Activated T-helper 1 cell treated with anti-CD3 and anti-CD28 coated beads, Interleukin-12 subunit alpha, Interleukin-12 subunit beta, Interleukin-2, Interleukin-4 antibody, amounts not matched to agents 30 ng/mL and 10 ng/mL and 1 ng/mL, durations not matched to agents 14 hours and 24 hours and 36 hours (primary cell): Measurements from ENCODE around the gene MCM7. TPM values are rescaled to one million over a fixed set of nuclear protein-coding genes. Genes with fewer than 3 reads are reported as not detected.
A peak's percentile ranks its signal among the peaks of the same experiment; 100 is the strongest.

Experiments used
- DNase-seq: peaks from one replicate; pipeline ENCODE4 v3.0.0; 2021; ENCODE audit warnings: low spot score
- H3K27ac Mint-ChIP-seq: one replicate; pipeline ENCODE4 v1.8.0; 2021; ENCODE audit warnings: mild to moderate bottlenecking, mixed read lengths
- H3K27me3 Mint-ChIP-seq: one replicate; pipeline ENCODE4 v1.8.0; 2022; ENCODE audit warnings: mild to moderate bottlenecking, moderate library complexity, mixed read lengths; ENCODE audit not compliant: insufficient read depth
- H3K36me3 Mint-ChIP-seq: one replicate; pipeline ENCODE4 v1.8.0; 2021; ENCODE audit warnings: low read depth, mixed read lengths
- H3K4me1 Mint-ChIP-seq: one replicate; pipeline ENCODE4 v1.8.0; 2021; ENCODE audit warnings: low read depth, mixed read lengths
- H3K4me3 Mint-ChIP-seq: one replicate; pipeline ENCODE4 v1.8.0; 2021; ENCODE audit warnings: mild to moderate bottlenecking, moderate library complexity, mixed read lengths
- H3K9me3 Mint-ChIP-seq: one replicate; pipeline ENCODE4 v1.8.0; 2021; ENCODE audit warnings: mixed read lengths
- intact Hi-C: fragments of 100-400 bp; cut with micrococcal nuclease; formaldehyde crosslinking; loops from one replicate; pipeline ENCODE4 v1.15.1; 2024
- total RNA-seq: library from RNA; stranded (reverse); gene quantifications from 2 replicates; pipeline ENCODE4 v1.2.3, GENCODE V29; 2022

Gene MCM7
- total RNA-seq, 1 donor from 2014 or later, result 447 TPM

DNA sequence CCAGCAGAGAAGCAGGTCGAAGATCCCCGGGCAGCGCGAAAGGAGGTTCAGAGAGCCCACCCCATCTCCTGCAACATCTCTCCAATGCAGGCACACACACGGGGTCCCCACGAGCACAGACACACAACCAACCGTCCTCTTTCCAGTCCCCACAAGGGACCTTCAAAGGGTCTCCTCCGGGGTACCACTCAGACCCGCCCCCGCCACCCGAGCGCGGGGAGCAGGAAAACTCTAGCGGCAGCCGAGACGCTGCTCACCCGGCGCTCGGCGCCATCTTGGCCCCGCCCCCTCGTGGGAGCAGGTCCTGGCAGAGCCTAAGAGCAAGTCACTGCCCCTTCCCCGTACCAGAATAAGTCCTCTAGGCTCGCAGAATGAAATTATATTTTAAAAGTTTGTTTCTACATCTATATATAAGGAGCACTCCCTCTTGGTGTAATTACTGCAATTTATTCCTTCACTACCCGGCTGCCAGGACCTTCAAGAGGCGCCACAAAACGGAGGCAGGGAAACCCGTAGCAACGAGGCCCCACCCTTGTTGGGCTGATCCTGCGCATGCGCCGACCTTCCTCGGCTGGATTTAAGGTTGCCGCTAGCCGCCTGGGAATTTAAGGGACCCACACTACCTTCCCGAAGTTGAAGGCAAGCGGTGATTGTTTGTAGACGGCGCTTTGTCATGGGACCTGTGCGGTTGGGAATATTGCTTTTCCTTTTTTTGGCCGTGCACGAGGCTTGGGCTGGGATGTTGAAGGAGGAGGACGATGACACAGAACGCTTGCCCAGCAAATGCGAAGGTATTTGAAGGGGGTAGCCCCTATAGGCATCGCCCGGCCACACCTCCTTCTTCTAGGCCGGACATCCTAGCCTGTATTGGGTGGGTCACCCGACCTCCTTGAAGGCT is 18.1 kb upstream of the MCM7 start, which contains the start of the genes CNPY4 and TAF6:
Gene CNPY4, plus strand, starts transcription at position 563 of the 898 bp plus-strand sequence. Its CDS starts 111 bp downstream, at position 674.
Gene TAF6, minus strand, starts transcription at position 287 of the 898 bp plus-strand sequence. CDS start 5,149 bp downstream, outside the sequence.
- intact Hi-C loops, result loop anchor here (1.0 to 2.0 kb wide), 5 partner anchors 8 to 309 kb away; partner anchors contain the start of genes AP4M1, MCM7, TRIM4 and ZCWPW1
- peak; percentile 90 for DNase-seq
- Mint-ChIP-seq H3K4me1 (peaks cover 18% of the 10 kb centered on the region), H3K27me3 (no peaks in the 10 kb centered on the region), H3K27ac (peak within 1 kb of the TSS; percentile 97), H3K9me3 (no peaks in the 10 kb centered on the region), H3K4me3 (peak within 1 kb of the TSS; percentile 98), H3K36me3 (peaks cover 5% of the 10 kb centered on the region)

DNA sequence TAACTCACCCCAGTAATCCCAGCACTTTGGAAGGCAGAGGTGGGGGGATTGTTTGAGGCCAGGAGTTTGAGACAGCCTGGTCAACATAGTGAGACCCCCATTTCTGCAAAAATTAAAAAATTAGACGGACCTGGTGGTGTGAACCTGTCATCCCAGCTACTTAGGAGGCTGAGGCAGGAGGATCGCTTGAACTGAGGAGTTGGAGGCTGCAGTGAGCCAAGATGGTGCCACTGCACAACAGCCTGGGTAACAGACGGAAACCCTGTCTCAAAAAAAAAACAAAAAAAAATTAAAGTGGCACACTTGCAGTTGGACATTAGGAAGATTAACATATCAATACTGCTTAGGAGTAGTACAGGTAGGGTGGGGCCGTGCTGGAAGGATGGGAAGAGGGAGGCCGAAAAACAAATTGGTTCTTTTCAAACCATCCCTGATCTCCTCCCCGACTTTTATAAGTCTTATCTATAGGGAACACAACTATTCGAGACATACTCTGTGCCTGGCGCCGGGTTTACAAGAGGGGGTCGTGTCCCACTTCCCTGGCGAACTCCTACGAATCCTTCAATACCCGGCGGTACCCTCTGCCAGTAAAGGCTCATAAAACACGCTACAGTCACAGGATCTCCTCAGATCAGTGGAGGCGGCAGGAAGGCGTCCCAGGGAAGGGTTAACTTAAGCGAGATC is 17.3 kb upstream of the MCM7 start:
- peaks cover 16% of the 10 kb centered on the region for H3K4me1 Mint-ChIP-seq
- DNase-seq, result no peak
- H3K9me3 Mint-ChIP-seq, result no peaks in the 10 kb centered on the region
- intact Hi-C loops, result loop anchor here (1.0 to 2.0 kb wide), 5 partner anchors 9 to 310 kb away; partner anchors contain the start of genes AP4M1, MCM7, TRIM4 and ZCWPW1
- H3K27me3 Mint-ChIP-seq, result no peaks in the 10 kb centered on the region
- H3K27ac Mint-ChIP-seq, result peak overlapping the region; percentile 97
- H3K36me3 Mint-ChIP-seq, result peaks cover 7% of the 10 kb centered on the region
- peak overlapping the region; percentile 98 for H3K4me3 Mint-ChIP-seq

DNA sequence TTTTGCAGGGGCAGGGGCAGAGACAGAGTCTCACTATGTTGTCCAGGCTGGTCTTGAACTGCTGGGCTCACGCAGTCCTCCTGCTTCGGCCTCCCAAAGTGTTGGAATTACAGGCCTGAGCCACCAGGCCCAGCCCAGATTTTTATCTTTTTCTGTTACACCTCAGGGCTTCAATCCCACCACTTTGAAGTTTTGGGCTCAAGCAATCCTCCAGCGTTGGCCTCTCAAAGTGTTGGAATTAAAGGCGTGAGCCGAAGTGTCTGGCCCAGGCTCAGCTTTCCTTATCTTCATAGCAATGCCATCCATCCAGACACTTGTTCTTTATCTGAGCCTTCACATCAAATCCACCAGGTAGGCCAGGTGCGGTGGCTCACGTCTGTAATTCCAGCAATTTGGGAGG is 13.8 kb upstream of the MCM7 start:
- intact Hi-C loops, result no loop called here
- Mint-ChIP-seq H3K4me1 (peaks cover 8% of the 10 kb centered on the region), H3K27ac (no peak overlapping the region), H3K9me3 (no peaks in the 10 kb centered on the region), H3K4me3 (no peak overlapping the region), H3K36me3 (peaks cover 19% of the 10 kb centered on the region), H3K27me3 (no peaks in the 10 kb centered on the region)
- DNase-seq, result no peak

DNA sequence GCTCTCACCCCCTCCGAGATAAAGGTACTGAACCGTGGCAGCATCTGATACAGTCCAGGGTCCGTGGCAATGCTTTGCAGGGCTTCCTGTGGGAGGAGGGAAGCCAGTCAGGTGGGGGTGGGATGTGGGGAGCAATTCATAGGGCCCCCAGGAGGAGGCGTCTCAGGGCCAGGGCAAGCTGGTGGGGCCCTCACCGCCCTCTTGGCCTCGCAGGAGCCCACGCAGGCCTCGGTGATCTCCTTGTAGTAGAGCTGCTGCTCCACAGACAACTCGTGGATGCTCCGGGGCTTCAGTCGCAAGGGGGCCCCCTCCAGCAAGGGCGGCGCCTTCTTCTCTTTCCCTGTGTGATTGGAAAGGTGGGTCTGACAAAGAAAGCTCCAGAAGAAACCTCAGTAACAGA is 10.7 kb upstream of the MCM7 start:
- Mint-ChIP-seq H3K9me3 (no peaks in the 10 kb centered on the region), H3K27me3 (no peaks in the 10 kb centered on the region), H3K36me3 (peaks cover 30% of the 10 kb centered on the region), H3K4me1 (no peaks in the 10 kb centered on the region), H3K4me3 (no peak overlapping the region), H3K27ac (no peak overlapping the region)
- DNase-seq, result no peak
- intact Hi-C loops, result no loop called here

DNA sequence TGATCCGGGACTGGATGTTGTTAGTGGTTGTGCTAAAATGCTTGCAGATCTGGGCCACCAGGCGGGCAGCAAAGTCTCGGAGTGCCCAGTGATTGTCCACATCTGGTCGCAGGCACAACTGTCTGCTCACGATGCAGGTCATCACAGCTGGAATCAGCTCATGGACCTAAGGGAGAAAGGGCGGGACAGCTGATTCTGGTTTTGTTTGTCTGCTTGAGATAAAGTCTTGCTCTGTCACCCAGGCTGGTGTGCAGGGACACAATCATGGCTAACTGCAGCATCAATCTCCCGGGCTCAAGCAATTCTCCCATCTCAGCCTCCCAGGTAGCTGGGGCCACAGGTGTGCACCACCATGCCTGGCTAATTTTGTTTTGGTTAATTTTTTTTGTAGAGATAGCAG is 10.0 kb upstream of the MCM7 start:
- no peak overlapping the region for H3K4me3 Mint-ChIP-seq
- peaks cover 28% of the 10 kb centered on the region for H3K36me3 Mint-ChIP-seq
- no peaks in the 10 kb centered on the region for H3K27me3 Mint-ChIP-seq
- no peaks in the 10 kb centered on the region for H3K4me1 Mint-ChIP-seq
- H3K27ac Mint-ChIP-seq, result no peak overlapping the region
- no peak for DNase-seq
- H3K9me3 Mint-ChIP-seq, result no peaks in the 10 kb centered on the region
- intact Hi-C loops, result no loop called here

DNA sequence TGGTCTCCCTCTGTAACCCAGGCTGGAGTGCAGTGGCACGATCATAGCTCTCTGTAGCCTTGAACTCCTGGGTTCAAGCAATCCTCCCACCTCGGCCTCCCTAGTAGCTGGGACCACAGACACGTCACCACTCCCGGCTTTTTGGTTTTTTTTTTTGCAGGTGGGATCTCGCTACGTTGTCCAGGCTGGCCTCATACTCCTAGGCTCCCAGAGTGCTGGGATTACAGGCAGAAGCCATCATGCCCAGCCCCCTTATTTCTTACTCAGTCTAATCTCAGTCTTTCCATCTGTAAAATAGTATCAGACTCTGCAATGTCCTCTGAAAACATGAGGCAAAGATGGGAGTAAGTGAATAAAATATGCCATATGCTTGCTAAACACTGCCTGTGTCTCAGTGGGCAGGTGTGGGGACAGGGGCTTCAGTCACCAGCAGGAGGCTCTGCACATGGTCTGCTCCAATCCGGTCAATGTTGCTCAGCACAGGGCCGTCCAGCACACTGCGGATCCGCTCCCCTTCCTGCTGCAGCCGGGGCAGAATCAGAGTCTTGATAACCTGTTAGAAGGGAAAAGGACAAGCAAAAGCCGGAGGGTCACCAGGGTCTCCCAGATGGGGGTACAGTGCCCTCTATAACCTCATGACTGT is 8.4 kb upstream of the MCM7 start:
- Mint-ChIP-seq H3K4me3 (no peak overlapping the region), H3K27me3 (no peaks in the 10 kb centered on the region), H3K27ac (no peak overlapping the region), H3K9me3 (no peaks in the 10 kb centered on the region), H3K36me3 (peaks cover 28% of the 10 kb centered on the region), H3K4me1 (no peaks in the 10 kb centered on the region)
- no peak for DNase-seq
- intact Hi-C loops, result no loop called here

DNA sequence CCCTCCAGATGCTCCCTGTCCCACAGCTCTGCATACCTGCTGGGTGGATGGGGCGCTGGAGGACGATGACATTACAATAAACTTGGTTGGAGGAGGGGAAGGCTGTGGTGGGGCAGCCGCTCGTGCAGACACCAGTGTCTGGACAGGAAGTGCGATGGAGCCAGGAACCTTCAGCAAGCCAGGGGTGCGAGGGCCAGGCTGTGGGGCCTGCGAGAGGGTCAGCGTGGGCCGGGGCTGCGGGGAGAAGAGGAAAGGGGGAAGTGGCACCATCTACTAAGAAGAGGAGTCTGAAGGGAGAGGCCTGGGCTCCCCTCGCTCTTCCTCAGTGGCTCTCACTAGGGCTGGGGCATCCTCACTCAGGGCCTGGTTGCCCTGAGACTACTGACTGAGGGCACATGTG is 6.7 kb upstream of the MCM7 start:
- Mint-ChIP-seq H3K36me3 (peaks cover 32% of the 10 kb centered on the region), H3K4me1 (peaks cover 4% of the 10 kb centered on the region), H3K9me3 (no peaks in the 10 kb centered on the region), H3K4me3 (no peak overlapping the region), H3K27ac (no peak overlapping the region), H3K27me3 (no peaks in the 10 kb centered on the region)
- no peak for DNase-seq
- intact Hi-C loops, result no loop called here

DNA sequence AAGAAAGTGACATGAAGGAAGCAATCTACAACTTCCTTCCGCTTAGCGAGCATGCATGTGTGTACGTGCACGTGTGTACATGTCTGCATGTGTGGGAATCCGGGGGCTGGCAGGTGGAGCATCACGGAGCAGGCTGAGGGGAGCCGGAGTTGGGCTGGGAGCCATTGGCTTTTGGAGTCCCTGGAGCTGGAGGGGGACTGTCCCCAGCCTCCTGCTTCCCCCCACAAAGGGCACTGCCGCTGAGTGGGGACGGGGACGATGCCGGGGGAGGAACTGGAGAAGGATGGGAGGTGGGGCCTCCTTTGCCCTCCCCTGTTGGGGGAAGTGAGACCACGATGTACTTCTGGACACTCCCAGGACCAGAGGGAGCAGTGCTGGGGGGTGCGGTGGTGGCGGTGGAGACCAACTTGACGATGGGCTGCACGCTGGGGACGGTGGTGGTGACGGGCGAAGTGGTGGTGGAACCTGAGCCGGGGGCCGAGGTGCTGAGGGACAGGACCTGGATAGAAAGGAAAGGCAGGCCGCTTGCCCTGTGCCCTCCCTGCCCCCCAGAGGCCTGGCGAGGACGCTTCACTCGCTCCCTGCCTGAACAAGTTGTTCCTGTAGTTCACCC is 6.0 kb upstream of the MCM7 start:
- intact Hi-C loops, result no loop called here
- DNase-seq, result no peak

DNA sequence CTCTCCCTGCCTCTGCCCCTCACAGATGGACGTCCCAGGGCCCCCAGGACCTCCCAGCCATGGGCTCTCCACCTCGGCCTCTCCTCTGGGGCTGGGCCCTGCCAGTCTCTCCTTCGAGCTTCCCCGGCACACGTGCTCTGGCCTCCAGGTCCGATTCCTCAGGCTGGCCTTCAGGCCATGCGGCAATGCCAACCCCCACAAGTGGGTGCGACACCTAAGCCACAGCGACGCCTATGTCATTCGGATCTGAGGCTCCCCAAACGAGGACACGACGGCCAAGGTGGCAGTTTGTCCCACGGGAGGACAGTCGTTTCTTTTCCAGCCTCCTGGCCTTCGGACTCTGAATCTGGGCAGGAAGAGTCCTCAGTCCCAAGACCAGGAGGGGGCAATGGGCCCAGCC is 5.4 kb upstream of the MCM7 start:
- DNase-seq, result no peak
- H3K36me3 Mint-ChIP-seq, result peaks cover 28% of the 10 kb centered on the region
- H3K27me3 Mint-ChIP-seq, result no peaks in the 10 kb centered on the region
- intact Hi-C loops, result no loop called here
- H3K27ac Mint-ChIP-seq, result no peak overlapping the region
- H3K4me1 Mint-ChIP-seq, result peaks cover 9% of the 10 kb centered on the region
- H3K9me3 Mint-ChIP-seq, result no peaks in the 10 kb centered on the region
- H3K4me3 Mint-ChIP-seq, result no peak overlapping the region

More for the DNA sequence above, 6.0 kb upstream of the MCM7 start:
- H3K4me1 Mint-ChIP-seq, result peaks cover 9% of the 10 kb centered on the region
- no peaks in the 10 kb centered on the region for H3K9me3 Mint-ChIP-seq
- no peak overlapping the region for H3K27ac Mint-ChIP-seq
- peaks cover 30% of the 10 kb centered on the region for H3K36me3 Mint-ChIP-seq
- H3K27me3 Mint-ChIP-seq, result no peaks in the 10 kb centered on the region
- H3K4me3 Mint-ChIP-seq, result no peak overlapping the region

DNA sequence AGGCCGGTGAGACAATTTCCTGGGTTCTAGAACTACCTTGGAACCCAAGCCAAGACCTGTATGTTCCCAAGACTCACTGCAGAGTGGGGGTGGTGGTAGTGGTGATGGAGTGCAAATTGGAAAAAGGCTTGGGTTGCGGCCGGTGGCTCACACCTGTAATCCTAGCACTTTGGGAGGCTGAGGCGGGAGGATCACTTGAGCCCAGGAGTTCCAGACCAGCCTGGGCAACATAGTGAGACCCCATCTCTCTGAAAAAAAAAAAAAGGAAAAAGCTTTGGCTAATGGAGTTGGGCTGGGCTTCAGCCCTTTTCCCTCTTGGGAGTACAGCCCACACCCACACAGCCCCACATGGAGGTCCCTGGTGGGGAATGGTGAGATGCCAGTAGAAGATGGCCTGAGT is 4.3 kb upstream of the MCM7 start:
- Mint-ChIP-seq H3K36me3 (peaks cover 23% of the 10 kb centered on the region), H3K4me3 (no peak overlapping the region), H3K4me1 (peaks cover 9% of the 10 kb centered on the region), H3K27me3 (no peaks in the 10 kb centered on the region), H3K27ac (no peak overlapping the region), H3K9me3 (no peaks in the 10 kb centered on the region)
- intact Hi-C loops, result no loop called here
- DNase-seq, result no peak

DNA sequence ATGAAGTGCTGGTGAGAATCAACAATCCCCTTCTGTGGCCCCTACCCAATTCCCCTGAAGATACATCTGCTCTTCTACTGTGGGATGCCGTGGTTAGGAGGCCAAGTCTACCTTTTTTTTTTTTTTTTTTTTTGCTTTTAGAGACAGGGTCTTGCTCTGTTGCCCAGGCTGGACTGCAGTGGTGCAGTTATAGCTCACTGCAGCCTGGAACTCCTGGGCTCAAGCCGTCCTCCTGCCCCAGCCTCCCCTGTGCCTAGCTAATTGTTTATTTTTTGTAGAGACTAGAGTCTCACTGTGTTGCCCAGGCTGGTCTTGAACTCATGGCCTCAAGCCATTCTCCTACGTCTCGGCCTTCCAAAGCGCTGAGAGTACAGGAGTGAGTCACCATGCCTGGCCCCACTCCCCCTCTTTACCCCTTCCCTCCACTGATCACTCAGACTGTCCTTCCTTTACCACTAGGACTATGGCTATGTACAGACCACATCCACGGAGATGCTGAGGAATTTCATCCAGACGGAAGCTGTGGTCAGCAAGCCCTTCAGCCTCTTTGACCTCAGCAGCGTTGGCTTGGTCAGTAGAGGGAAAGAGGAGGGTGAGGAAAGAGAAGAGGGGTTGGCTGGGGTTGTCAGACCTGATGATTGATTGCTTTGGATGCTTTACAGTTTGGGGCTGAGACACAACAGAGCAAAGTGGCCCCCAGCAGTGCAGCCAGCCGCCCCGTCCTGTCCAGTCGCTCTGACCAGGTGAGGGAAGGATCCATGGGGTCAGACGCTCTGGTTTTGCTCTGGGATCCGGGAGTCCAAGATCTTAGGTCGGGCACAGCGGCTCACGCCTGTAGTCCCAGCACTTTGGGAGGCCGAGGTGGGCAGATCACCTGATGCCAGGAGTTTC is 2.0 kb upstream of the MCM7 start:
- Mint-ChIP-seq H3K4me3 (peak overlapping the region; percentile 94), H3K36me3 (peaks cover 37% of the 10 kb centered on the region)
- DNase-seq, result no peak

More for the DNA sequence above, 2.0 kb upstream of the MCM7 start:
- Mint-ChIP-seq H3K4me1 (peaks cover 29% of the 10 kb centered on the region), H3K27ac (no peak overlapping the region), H3K9me3 (no peaks in the 10 kb centered on the region), H3K27me3 (no peaks in the 10 kb centered on the region)
- intact Hi-C loops, result no loop called here
